Stimulated activated effector memory CD8-positive, alpha-beta T cell treated with anti-CD3 and anti-CD28 coated beads, Interleukin-12 subunit alpha, Interleukin-12 subunit beta, amount 100 ng/mL, for 72 hours (primary cell): Measurements from ENCODE around the gene TAS1R2.

ENCODE experiments used
- ATAC-seq: fragments of 150-1000 bp; cut with Tn5 transposase; 2 replicates; pipeline ENCODE4 v1.10.0; 2021
- DNase-seq, 2 donors: peaks; one replicate each; pipeline ENCODE4 v3.0.0; 2021 to 2022; ENCODE audit warnings: low spot score in 2 of 2
- H3K27ac Mint-ChIP-seq: one replicate; pipeline ENCODE4 v1.8.0; 2022; ENCODE audit warnings: mild to moderate bottlenecking, mixed read lengths
- H3K36me3 Mint-ChIP-seq: one replicate; pipeline ENCODE4 v1.8.0; 2022; ENCODE audit warnings: mild to moderate bottlenecking, mixed read lengths
- H3K4me1 Mint-ChIP-seq: one replicate; pipeline ENCODE4 v1.8.0; 2022; ENCODE audit warnings: mixed read lengths
- H3K4me3 Mint-ChIP-seq: one replicate; pipeline ENCODE4 v1.8.0; 2022; ENCODE audit warnings: mild to moderate bottlenecking, mixed read lengths
- H3K9me3 Mint-ChIP-seq: one replicate; pipeline ENCODE4 v1.8.0; 2022; ENCODE audit warnings: mixed read lengths

The TAS1R2 gene

DNA sequence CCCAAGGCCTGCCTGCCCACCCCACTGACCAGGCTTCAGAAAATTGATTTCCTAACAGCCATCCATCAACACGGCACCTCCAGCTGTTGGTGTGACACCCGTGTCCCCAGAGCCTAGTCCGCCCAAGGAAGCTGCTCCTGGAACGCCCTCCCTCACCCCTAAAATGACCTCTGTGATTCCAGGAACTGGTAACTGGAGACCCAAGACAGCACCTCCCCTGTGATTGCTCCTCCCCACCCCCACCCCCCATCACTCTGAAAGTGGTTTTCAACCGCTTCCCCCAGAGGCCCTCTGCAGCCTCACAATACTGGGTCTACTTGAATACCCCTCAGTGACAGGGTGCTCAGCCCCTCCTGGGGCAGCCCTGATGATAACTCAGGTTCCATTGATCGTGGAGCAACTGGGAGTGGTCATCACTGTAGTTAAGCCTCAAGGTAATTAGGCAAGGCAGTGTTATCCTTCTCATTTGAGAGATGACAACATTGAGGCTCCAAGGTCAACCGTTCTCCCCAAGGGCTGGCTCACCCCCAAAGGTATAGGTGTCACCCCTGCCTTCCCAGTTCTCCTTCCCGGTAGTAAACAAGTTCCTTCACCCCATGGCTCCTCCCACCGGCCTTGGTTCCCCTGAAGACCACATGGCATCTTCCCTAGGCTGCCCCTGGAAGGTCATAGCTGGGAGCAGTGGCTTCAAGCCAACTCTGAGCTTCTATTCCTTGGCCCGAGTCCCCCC lies 52.0 kb downstream of the TAS1R2 start:
- H3K27ac Mint-ChIP-seq: no peak overlapping the region
- H3K4me3 Mint-ChIP-seq: no peak overlapping the region
- H3K36me3 Mint-ChIP-seq: no peaks in the 10 kb centered on the region
- DNase-seq (no peak), ATAC-seq (no peak)
- no peaks in the 10 kb centered on the region for H3K4me1 Mint-ChIP-seq
- no peaks in the 10 kb centered on the region for H3K9me3 Mint-ChIP-seq

GRCh38 chr1:18805925-18806849 lies 53.3 kb downstream of the TAS1R2 start:
- no peaks in the 10 kb centered on the region for H3K9me3 Mint-ChIP-seq
- H3K36me3 Mint-ChIP-seq: no peaks in the 10 kb centered on the region
- no peak for DNase-seq
- ATAC-seq: no peak
- no peak overlapping the region for H3K4me3 Mint-ChIP-seq
- H3K27ac Mint-ChIP-seq: no peak overlapping the region
- no peaks in the 10 kb centered on the region for H3K4me1 Mint-ChIP-seq

DNA sequence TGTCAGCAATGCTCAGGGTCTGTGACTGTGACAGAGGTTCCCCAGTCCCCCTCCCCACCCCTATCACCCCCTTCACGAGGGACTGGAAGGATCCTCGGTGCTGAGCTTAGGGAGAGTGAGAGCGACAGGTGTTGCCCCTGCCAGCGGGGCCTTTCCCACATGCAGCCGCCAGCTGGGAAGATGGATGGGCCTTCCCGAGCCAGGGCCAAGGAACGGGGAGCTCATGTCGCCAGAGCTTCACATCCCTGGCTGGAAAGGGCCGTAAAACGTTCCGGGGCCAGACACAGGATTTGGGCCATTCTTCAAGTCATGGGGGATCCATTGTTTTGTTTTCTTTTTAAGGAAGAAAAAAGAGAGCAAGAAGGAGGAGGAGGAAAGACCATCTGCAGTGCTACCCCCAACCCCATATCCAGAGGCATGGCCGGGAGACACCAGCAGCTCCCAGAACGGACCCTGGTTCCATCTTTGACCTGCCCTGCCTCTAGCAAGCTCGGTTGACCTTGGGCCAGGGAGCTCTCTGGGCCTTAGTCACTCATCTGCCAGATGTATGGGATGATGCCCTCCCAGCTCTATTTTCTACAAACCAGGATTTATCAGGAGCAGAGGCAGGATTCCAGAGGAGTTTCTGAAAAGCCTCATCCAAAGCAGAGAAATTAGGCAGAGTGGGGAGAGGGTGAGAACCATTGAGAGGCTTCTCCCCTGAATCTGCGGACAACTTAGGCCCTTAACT lies 54.1 kb downstream of the TAS1R2 start:
- ATAC-seq (no peak), DNase-seq (no peak)
- Mint-ChIP-seq H3K27ac (no peak overlapping the region), H3K36me3 (no peaks in the 10 kb centered on the region), H3K4me1 (no peaks in the 10 kb centered on the region), H3K9me3 (no peaks in the 10 kb centered on the region), H3K4me3 (no peak overlapping the region)

DNA sequence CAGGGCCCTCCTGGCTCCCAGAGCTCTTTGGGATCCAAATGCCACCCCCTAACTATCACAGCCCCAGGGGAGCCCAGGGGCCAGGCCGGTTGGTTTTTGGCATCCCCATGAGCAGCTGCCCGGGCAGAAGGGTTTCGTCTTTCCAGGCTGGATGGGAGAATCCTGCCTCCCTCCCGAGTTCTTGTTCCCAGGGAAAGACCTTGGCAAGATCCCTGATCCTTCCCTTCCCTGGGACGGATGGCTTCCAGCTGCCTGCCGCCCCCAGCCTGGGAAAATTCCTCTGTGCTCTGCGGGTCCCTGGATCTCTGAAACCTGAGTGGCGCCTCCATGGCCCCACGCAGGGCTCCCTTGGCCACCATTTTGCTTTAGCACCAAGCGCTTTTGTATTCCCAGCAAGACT lies 55.6 kb downstream of the TAS1R2 start:
- Mint-ChIP-seq H3K4me3 (no peak overlapping the region), H3K27ac (no peak overlapping the region), H3K4me1 (no peaks in the 10 kb centered on the region), H3K9me3 (no peaks in the 10 kb centered on the region), H3K36me3 (no peaks in the 10 kb centered on the region)
- ATAC-seq (no peak), DNase-seq (no peak)

DNA sequence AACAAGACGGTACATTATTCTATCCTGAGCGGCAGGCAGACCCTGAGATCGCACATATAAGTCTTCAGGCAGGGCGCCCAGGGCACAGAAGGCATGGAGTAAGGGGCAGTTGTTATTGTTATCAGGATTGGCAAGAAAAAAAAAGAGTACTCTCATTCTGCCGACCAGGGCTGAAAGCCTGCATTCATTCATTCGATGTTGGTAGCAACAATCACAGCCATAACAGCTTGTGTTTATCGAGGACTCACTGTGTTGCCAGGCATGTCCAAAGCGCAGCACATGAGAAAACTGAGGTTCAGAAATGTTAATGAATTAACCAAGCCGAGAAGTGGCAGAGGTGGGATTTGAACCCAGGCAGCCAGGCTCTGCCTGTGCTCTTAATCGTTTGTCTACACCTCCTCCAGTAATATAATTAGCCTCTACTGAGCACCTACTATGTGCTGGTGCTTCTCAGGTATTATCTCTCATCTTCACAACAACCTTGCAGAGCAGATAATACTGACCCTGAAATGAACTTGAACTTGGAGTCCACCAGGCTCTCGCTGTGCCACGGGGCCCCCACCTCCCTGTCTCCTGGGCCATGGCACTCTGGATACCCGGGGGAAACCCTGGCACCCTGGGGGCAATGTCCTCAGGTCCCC lies 56.2 kb downstream of the TAS1R2 start:
- Mint-ChIP-seq H3K4me1 (no peaks in the 10 kb centered on the region), H3K36me3 (no peaks in the 10 kb centered on the region), H3K9me3 (no peaks in the 10 kb centered on the region), H3K4me3 (no peak overlapping the region), H3K27ac (no peak overlapping the region)
- ATAC-seq: no peak
- DNase-seq: no peak

DNA sequence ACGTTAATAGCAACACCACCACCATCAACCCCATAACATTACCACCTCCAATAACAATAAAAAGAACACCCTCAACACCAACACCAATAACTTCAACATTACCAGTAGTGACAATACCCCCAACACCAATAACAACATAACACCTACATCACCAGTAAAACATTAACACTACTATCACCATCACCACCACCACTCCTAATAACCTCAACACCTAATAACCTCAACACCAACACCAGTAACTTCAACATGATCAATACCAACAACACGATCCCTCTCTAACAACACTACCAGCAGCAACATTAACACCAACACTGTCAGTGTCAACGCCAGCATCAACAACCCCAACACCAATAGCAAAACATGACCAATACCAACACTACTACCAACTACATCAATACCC lies 57.2 kb downstream of the TAS1R2 start:
- ATAC-seq: no peak
- Mint-ChIP-seq H3K4me1 (no peaks in the 10 kb centered on the region), H3K36me3 (no peaks in the 10 kb centered on the region), H3K4me3 (no peak overlapping the region), H3K9me3 (no peaks in the 10 kb centered on the region), H3K27ac (no peak overlapping the region)
- DNase-seq: no peak

- Mint-ChIP-seq H3K4me1 (no peaks in the 10 kb centered on the region), H3K9me3 (no peaks in the 10 kb centered on the region), H3K36me3 (no peaks in the 10 kb centered on the region), H3K27ac (no peak overlapping the region), H3K4me3 (no peak overlapping the region)
- ATAC-seq (no peak), DNase-seq (no peak)
Observed at GRCh38 chr1:18800258-18800657, 59.2 kb downstream of the TAS1R2 start.

GRCh38 chr1:18799454-18799853 lies 60.0 kb downstream of the TAS1R2 start:
- Mint-ChIP-seq H3K9me3 (no peaks in the 10 kb centered on the region), H3K4me3 (no peak overlapping the region), H3K27ac (no peak overlapping the region), H3K4me1 (no peaks in the 10 kb centered on the region), H3K36me3 (no peaks in the 10 kb centered on the region)
- ATAC-seq (no peak), DNase-seq (no peak)

DNA sequence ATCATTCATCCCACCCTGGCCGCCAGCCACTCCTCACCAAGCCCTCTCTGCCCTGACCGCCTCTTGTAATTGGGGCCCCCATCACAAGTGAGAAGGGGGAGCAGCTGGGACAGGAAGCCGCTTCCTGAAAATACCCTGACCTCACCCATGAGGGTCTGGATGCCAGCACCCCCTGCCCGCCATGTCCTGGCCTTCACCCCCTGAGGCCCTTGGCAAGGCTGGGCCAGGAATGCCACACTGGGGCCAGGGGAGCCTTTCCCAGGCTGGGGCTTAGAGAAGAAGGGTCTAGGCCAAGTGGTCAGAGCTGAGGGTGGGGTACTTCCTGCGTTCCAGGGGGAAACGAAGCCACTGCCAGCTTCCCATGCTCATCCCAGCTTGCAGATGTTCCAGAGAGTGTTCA lies 60.5 kb downstream of the TAS1R2 start:
- Mint-ChIP-seq H3K9me3 (no peaks in the 10 kb centered on the region), H3K36me3 (no peaks in the 10 kb centered on the region), H3K4me3 (no peak overlapping the region), H3K4me1 (no peaks in the 10 kb centered on the region), H3K27ac (no peak overlapping the region)
- DNase-seq (no peak), ATAC-seq (no peak)

- no peak for ATAC-seq
- Mint-ChIP-seq H3K36me3 (no peaks in the 10 kb centered on the region), H3K4me3 (no peak overlapping the region), H3K9me3 (no peaks in the 10 kb centered on the region), H3K27ac (no peak overlapping the region), H3K4me1 (no peaks in the 10 kb centered on the region)
- DNase-seq: no peak
Observed at GRCh38 chr1:18798533-18798932, 60.9 kb downstream of the TAS1R2 start.

- no peak overlapping the region for H3K27ac Mint-ChIP-seq
- no peak for ATAC-seq
- H3K4me3 Mint-ChIP-seq: no peak overlapping the region
- H3K36me3 Mint-ChIP-seq: no peaks in the 10 kb centered on the region
- DNase-seq: no peak
- no peaks in the 10 kb centered on the region for H3K9me3 Mint-ChIP-seq
- H3K4me1 Mint-ChIP-seq: no peaks in the 10 kb centered on the region
Observed at GRCh38 chr1:18796950-18797349, 62.5 kb downstream of the TAS1R2 start.

- Mint-ChIP-seq H3K4me1 (no peaks in the 10 kb centered on the region), H3K9me3 (no peaks in the 10 kb centered on the region), H3K4me3 (no peak overlapping the region), H3K36me3 (no peaks in the 10 kb centered on the region), H3K27ac (no peak overlapping the region)
- DNase-seq (no peak), ATAC-seq (no peak)
Observed at GRCh38 chr1:18795002-18795689, 64.3 kb downstream of the TAS1R2 start.

DNA sequence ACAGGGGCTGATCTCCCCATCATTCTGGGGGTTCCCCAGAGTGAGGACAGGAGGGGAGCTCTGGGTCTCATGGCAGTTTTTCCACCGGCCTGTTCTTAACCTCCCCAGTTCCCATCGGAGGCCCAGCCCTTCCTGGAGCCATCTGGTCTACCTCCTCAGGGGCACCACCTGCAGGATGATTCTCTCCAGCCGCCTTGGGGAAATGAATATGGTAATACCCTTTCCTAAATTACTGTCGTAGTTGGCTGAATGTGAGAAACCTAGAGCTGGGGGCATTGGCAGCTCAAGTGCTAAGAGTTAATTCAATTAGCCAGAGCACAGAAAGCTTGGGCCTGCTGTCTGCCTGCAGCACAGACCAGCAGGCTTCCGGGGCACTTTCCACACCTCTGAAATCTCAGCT lies 64.9 kb downstream of the TAS1R2 start:
- no peaks in the 10 kb centered on the region for H3K36me3 Mint-ChIP-seq
- no peak for DNase-seq
- H3K9me3 Mint-ChIP-seq: no peaks in the 10 kb centered on the region
- H3K27ac Mint-ChIP-seq: no peak overlapping the region
- no peak for ATAC-seq
- no peak overlapping the region for H3K4me3 Mint-ChIP-seq
- no peaks in the 10 kb centered on the region for H3K4me1 Mint-ChIP-seq

- Mint-ChIP-seq H3K9me3 (no peaks in the 10 kb centered on the region), H3K27ac (peak overlapping the region; percentile 6), H3K4me1 (no peaks in the 10 kb centered on the region), H3K4me3 (no peak overlapping the region), H3K36me3 (no peaks in the 10 kb centered on the region)
- no peak for DNase-seq
- ATAC-seq: no peak
Observed at GRCh38 chr1:18794051-18794450, 65.4 kb downstream of the TAS1R2 start.

DNA sequence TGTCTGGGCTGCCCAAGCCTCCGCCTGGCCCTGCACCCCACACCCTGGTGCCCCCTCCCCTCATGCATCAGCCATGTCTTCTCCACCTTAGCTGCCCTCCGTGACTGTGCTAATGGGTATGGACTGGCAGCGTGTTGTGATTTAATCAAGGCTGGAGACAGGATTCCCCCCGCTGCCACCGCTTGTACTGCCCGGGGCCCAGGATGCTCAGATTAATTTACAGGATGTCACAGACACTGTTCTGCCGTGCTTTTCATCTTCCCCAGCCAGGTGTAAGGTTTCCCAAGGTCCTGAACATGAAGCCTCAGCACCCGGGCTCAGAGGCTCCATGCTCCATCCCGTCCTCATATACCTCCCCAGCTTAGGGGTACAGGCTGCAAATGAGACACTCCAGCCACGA lies 66.3 kb downstream of the TAS1R2 start:
- H3K9me3 Mint-ChIP-seq: no peaks in the 10 kb centered on the region
- ATAC-seq (no peak), DNase-seq (no peak)
- no peak overlapping the region for H3K4me3 Mint-ChIP-seq
- no peaks in the 10 kb centered on the region for H3K36me3 Mint-ChIP-seq
- no peaks in the 10 kb centered on the region for H3K4me1 Mint-ChIP-seq
- H3K27ac Mint-ChIP-seq: peak overlapping the region; percentile 6
